Tibial nerve (tissue), 4 donors: Measurements from ENCODE around the gene ZBTB48. TPM values are rescaled to one million over a fixed set of nuclear protein-coding genes. Genes with fewer than 3 reads are reported as not detected.
"Not testable (repeated sequence)": the region's sequence is repeated elsewhere in the genome, so short reads cannot be mapped to it uniquely, and the experiment has no call there.

Experiments
- DNase-seq, 2 donors: peaks; one replicate each; pipeline ENCODE4 v3.0.0-alpha.2; 2019; ENCODE audit warnings: low spot score in 2 of 2
- H3K27ac ChIP-seq, 4 donors: fragments of 200-600 bp; sonication (generic) in 3 of 4; one replicate each; pipeline ENCODE4 v1.5.1; 2017 to 2019; ENCODE audit warnings: mild to moderate bottlenecking in 1 of 4
- H3K27me3 ChIP-seq, 2 donors: fragments of 200-600 bp; sonication (generic) in 1 of 2; one replicate each; pipeline versions ENCODE4 v1.5.1 to v1.6.0; 2017 to 2019
- H3K36me3 ChIP-seq, 3 donors: fragments of 200-600 bp; sonication (generic); one replicate each; pipeline ENCODE4 v1.5.1; 2018 to 2019
- H3K4me1 ChIP-seq, 4 donors: fragments of 200-600 bp; sonication (generic) in 3 of 4; one replicate each; pipeline ENCODE4 v1.5.1; 2017 to 2019
- H3K4me3 ChIP-seq, 4 donors: fragments of 200-600 bp; sonication (generic) in 3 of 4; one replicate each; pipeline ENCODE4 v1.5.1; 2017 to 2019; ENCODE audit warnings: mild to moderate bottlenecking in 1 of 4, moderate library complexity in 1 of 4
- H3K9me3 ChIP-seq, 4 donors: fragments of 200-600 bp; sonication (generic) in 3 of 4; one replicate each; pipeline ENCODE4 v1.5.1; 2017 to 2019
- CTCF ChIP-seq, 5 experiments: fragments of 200-600 bp in 3 of 5; fragments of 450-650 bp in 2 of 5; sonication (generic) in 3 of 5; IDR thresholded peaks; one replicate each; pipeline ENCODE4 v1.5.1; 2016 to 2019; ENCODE audit warnings: antibody characterized with exemption in 5 of 5, mild to moderate bottlenecking in 3 of 5, moderate library complexity in 2 of 5
- EP300 ChIP-seq, 2 donors: sonication (generic); formaldehyde crosslinking; IDR thresholded peaks; one replicate each; pipeline ENCODE4 v1.6.1; 2017; ENCODE audit warnings: antibody characterized with exemption in 2 of 2, mild to moderate bottlenecking in 1 of 2
- POLR2A ChIP-seq, 2 donors: fragments of 450-650 bp; IDR thresholded peaks; one replicate each; pipeline ENCODE4 v1.6.1; 2017; ENCODE audit warnings: antibody characterized with exemption in 2 of 2, mild to moderate bottlenecking in 2 of 2, moderate library complexity in 2 of 2
- WGBS, 2 donors: methylation state at CpG; one replicate each; pipeline ENCODE4 v1.1.5; 2018; 5-methylcytosine and 5-hydroxymethylcytosine counted together
- total RNA-seq, 4 donors: library from RNA; depleted of rRNA; stranded (reverse); fragments of >200 nt; gene quantifications; one replicate each; pipeline ENCODE4 v1.1.0, GENCODE V29; 2016

The ZBTB48 gene
- total RNA-seq, 4 donors from 2014 or later, result 27.5 to 41.1 (median 33.6) TPM

- no peak overlapping the region for H3K27ac ChIP-seq
- TF ChIP-seq EP300 (IDR thresholded peaks at IDR 0.05) (no peak), POLR2A (IDR thresholded peaks at IDR 0.05) (no peak), CTCF (IDR thresholded peaks at IDR 0.05) (no peak)
- peaks cover 0 to 12% (median 0%) of the 10 kb centered on the region in 4 donors for H3K4me1 ChIP-seq
- H3K9me3 ChIP-seq, result no peaks in the 10 kb centered on the region
- no peak for DNase-seq
- peaks cover 0 to 100% (median 14%) of the 10 kb centered on the region in 3 donors for H3K36me3 ChIP-seq
- 80 to 88% methylated on average over 26 to 30 of the region's 30 CpGs for WGBS, 2 donors
- no peak overlapping the region for H3K4me3 ChIP-seq
- H3K27me3 ChIP-seq, result no peaks in the 10 kb centered on the region
Measured at GRCh38 chr1:6632588-6633514, 53.1 kb downstream of the ZBTB48 start.

DNA sequence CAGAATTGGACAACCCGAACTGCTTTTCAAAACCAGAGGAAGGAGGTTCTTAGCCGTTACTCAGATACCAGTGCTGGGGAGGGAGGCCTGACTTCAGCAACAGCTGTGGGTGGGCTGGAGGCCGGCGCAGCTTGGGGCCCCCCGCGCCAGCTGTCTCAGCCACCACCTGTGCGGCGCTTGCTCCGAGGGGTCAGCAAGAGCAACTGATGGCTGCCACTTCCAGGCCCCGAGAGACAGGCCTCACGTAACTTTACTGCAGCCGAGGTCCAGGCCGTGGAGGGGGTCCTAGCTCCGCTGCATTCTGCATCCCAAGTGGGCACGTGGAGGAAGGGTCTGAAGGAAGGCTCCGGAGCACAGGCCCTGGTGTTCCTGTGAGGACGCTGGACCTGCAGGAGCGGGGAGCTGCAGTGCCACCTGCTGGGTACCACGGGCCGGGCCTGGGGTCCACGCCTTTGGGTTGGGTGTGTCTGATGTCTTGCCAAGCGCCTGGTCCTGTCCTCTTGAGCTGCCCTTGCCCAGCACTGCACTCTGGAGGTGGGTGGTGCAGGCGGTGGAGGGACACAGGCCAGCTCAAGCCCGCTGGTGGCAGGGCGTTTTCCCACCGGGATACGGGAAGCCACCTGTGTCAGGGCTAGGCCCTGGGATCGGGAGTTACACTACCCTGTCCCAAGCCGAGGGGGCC lies 54.7 kb downstream of the ZBTB48 start:
- peak in 1 of 2 donors; percentile 43 for DNase-seq
- Histone ChIP-seq H3K27me3 (no peaks in the 10 kb centered on the region), H3K4me3 (no peak overlapping the region), H3K36me3 (peaks cover 0 to 93% (median 17%) of the 10 kb centered on the region in 3 donors), H3K27ac (no peak overlapping the region), H3K9me3 (no peaks in the 10 kb centered on the region), H3K4me1 (peaks cover 0 to 10% (median 0%) of the 10 kb centered on the region in 4 donors)
- TF ChIP-seq CTCF (IDR thresholded peaks at IDR 0.05) (peak in 4 of 5 experiments; percentile 19 to 60 (median 32)), EP300 (IDR thresholded peaks at IDR 0.05) (no peak), POLR2A (IDR thresholded peaks at IDR 0.05) (no peak)
- 62 to 78% methylated on average over 18 to 29 of the region's 29 CpGs for WGBS, 2 donors

DNA sequence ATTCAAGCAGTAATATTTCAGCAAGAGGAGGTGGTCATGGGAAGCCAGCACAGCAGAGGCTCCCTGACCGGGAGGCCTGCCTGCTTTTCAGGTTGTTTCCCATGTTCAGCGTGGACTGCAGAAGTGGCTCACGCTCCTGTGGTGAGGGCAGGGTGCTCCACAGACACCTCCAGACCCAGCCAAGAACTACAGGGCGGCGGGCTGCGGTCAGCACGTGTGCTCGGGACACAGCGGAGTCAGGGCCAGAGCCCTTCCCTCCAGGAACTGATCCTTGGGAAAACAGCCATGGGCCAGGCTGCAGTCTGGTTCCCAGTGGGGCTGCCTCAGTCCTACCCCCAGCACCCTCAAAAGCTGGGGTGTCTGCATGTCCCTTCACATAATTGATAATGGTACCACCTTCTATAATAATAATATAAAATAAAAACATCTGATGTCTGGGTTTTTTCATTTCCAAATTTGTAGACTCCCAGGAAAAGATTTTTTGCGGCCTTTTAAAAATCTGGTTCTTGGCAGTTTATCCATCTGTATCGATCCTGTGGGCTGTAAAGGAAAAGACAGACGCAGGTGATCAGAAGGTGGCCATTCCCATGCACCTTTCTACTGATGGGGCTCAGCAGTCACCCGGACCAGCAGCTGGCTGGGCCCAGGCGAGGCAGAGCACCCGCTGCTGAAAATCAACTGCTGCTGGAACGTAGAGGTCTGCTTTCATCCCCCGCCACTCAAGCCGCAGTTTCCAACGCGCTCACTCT lies 55.5 kb downstream of the ZBTB48 start:
- DNase-seq, result no peak
- Histone ChIP-seq H3K27me3 (no peaks in the 10 kb centered on the region), H3K36me3 (peaks cover 0 to 93% (median 15%) of the 10 kb centered on the region in 3 donors), H3K4me1 (peaks cover 0 to 10% (median 0%) of the 10 kb centered on the region in 4 donors), H3K4me3 (no peak overlapping the region), H3K27ac (no peak overlapping the region), H3K9me3 (no peaks in the 10 kb centered on the region)
- 85 to 88% methylated on average over 20 of the region's 20 CpGs for WGBS, 2 donors
- TF ChIP-seq EP300 (IDR thresholded peaks at IDR 0.05), result no peak
- no peak for TF ChIP-seq POLR2A (IDR thresholded peaks at IDR 0.05)
- no peak for TF ChIP-seq CTCF (IDR thresholded peaks at IDR 0.05)

GRCh38 chr1:6635910-6636760 lies 56.3 kb downstream of the ZBTB48 start:
- Histone ChIP-seq H3K4me1 (peaks cover 0 to 10% (median 0%) of the 10 kb centered on the region in 4 donors), H3K36me3 (peaks cover 0 to 93% (median 13%) of the 10 kb centered on the region in 3 donors), H3K4me3 (no peak overlapping the region), H3K9me3 (no peaks in the 10 kb centered on the region), H3K27ac (no peak overlapping the region), H3K27me3 (no peaks in the 10 kb centered on the region)
- no peak for DNase-seq
- WGBS, 2 donors, result 67 to 68% methylated on average over 16 of the region's 16 CpGs
- TF ChIP-seq POLR2A (IDR thresholded peaks at IDR 0.05), result no peak
- TF ChIP-seq EP300 (IDR thresholded peaks at IDR 0.05), result no peak
- TF ChIP-seq CTCF (IDR thresholded peaks at IDR 0.05), result no peak

DNA sequence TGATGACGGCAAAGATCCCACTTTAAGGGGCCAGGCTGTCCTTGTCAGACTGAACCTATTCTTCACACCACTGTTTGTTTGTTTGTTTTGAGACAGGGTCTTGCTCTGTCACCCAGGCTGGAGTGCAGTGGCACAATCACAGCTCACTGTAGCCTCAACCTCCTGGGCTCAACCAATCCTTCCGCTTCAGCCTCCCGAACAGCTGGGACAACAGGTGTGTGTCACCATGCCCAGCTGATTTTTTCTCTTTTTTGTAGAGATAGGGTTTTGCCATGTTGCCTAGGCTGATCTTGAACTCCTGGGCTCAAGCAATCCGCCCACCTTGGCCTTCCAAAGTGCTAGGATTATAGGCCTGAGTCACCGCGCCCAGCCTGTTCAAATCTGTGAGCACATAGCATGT lies 57.0 kb downstream of the ZBTB48 start:
- not testable (repeated sequence) for H3K4me3 ChIP-seq, H3K27me3 ChIP-seq, H3K27ac ChIP-seq, H3K9me3 ChIP-seq, DNase-seq
- peaks cover 0 to 92% (median 13%) of the 10 kb centered on the region in 3 donors for H3K36me3 ChIP-seq
- WGBS, 2 donors, result 91 to 92% methylated on average over 6 of the region's 6 CpGs
- H3K4me1 ChIP-seq, result peaks cover 0 to 10% (median 0%) of the 10 kb centered on the region in 4 donors
